Pericardium fibroblast (primary cell): Measurements from ENCODE around the gene ACTRT3. TPM values are rescaled to one million over a fixed set of nuclear protein-coding genes. Genes with fewer than 3 reads are reported as not detected.

Experiments used
- total RNA-seq: library from RNA; depleted of rRNA; stranded (reverse); fragments of >200 nt; gene quantifications from 2 replicates; pipeline ENCODE4 v1.2.3, GENCODE V29; 2015

ACTRT3 gene
- total RNA-seq = 2.3 and 6.5 TPM in 2 replicates

GRCh38 chr3:169769287-169770181, at the start of gene ACTRT3:
TSS of gene ACTRT3 (minus strand) at chr3:169769561. CDS start at chr3:169769520, 41 bp downstream.

DNA sequence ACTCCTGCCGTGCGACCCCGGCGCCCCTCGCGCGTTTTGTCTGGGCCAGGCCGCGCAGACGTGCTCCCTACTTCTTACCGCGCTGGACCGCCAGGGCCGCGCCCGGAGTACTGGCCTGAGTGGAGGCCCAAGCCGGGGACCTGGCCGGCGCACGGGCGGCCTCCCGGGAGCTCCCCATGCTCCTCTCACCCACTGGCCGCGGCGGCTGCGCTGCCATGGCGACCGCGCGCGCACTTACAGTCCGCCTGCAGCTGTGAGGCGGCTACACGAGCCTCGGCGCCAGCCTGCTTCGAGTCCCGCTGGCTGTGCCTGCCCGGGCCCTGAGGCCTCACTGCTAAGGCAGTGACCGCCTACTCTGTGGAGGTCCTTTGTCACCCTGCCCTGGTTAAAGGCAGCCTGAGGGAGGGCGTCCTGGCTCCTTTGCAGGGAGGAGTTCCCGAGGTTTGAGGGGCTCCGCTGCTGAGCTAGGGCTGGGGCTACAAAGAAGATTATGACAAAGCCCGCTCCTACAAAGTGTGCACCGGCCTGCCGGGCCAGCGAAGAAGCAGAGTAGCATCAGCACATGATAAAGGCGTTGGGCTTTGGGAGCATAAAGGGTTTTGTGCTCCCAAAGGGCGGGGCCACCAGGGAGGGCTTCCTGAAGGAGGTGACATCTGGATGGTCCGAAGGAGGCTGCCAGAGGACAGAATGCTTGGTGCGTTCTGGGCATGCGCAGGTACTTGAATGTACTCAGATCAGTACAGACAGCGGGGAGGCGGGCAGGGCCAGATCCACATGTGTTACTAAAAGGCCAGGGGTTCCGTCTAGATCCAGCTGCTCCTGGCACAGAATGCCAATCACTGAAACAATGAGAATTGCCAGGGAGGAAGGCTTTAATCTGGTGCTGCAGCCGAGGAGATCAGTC, 43.2 kb upstream of the ACTRT3 start, which contains the start of the genes LRRC34 and LRRIQ4:
Gene LRRC34, minus strand, starts transcription at position 573 of the 904 bp plus-strand sequence. Its CDS starts 356 bp downstream, at position 217.
Gene LRRIQ4, plus strand, starts transcription at position 539 of the 904 bp plus-strand sequence. CDS start 9,052 bp downstream, outside the sequence.

GRCh38 chr3:169772897-169773816, 3.8 kb upstream of the ACTRT3 start, which contains the start of gene MYNN:
TSS of gene MYNN (plus strand) at chr3:169773396. CDS start at chr3:169774296, 900 bp downstream.

GRCh38 chr3:169764882-169765612, 4.3 kb downstream of the ACTRT3 start, which contains the start of gene TERC:
TSS of gene TERC (minus strand) at chr3:169765060.

Other genes starting within 250 kb of the ACTRT3 start
- 2.0 and 8.6 TPM in 2 replicates for gene MECOM, start 105.8 kb downstream of the ACTRT3 start, total RNA-seq
- 147 TPM in 2 replicates for gene TERC, start 4.5 kb downstream of the ACTRT3 start, total RNA-seq
- gene MYNN, start 3.8 kb upstream of the ACTRT3 start, total RNA-seq = 9.6 and 13.4 TPM in 2 replicates
- not detected in 2 replicates for gene LRRIQ4, start 43.3 kb upstream of the ACTRT3 start, total RNA-seq
- 2.1 and 15.5 TPM in 2 replicates for gene LRRC34, start 43.3 kb upstream of the ACTRT3 start, total RNA-seq
- gene LRRC31, start 100.4 kb upstream of the ACTRT3 start, total RNA-seq = not detected in 2 replicates
- not detected in 2 replicates for gene SAMD7, start 142.0 kb upstream of the ACTRT3 start, total RNA-seq
- 23.4 and 30.8 TPM in 2 replicates for gene SEC62, start 197.2 kb upstream of the ACTRT3 start, total RNA-seq